Measurements from ENCODE around the gene LRRFIP1. TPM values are rescaled to one million over a fixed set of nuclear protein-coding genes. Genes with fewer than 3 reads are reported as not detected.

LRRFIP1 gene
- total RNA-seq, 4 donors from 2014 or later = 51.5 to 95.4 (median 65.6) TPM

DNA sequence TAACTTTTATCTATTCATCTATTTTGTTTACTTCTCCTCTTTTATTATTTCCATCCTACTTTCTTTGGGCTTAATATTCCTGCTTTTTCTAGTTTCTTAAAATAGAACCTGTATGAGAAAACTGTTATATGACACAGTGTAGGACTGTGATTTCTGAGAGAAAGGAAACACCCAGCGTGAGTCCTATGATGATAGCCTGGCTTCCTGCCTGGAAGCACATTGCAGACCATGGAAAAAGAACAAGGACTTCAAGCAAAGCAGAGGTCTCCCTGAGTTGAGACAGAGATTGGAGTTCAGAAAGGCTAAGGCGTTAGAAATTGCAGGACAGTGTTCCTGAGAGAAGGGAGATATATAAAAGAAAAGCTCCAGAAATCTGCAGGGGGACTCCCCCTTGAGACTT lies 178.9 kb downstream of the LRRFIP1 start:
- H3K4me3 ChIP-seq = no peak overlapping the region
- no peaks in the 10 kb centered on the region for H3K9me3 ChIP-seq
- 34% methylated on average over 2 of the region's 2 CpGs for WGBS, 2 donors
- H3K27me3 ChIP-seq = no peaks in the 10 kb centered on the region
- no peak for DNase-seq (ENCODE audit: low spot score in 2 of 2)
- no peaks in the 10 kb centered on the region for H3K36me3 ChIP-seq
- H3K27ac ChIP-seq = no peak overlapping the region
- no peak for TF ChIP-seq POLR2A (IDR thresholded peaks at IDR 0.05)
- TF ChIP-seq EP300 (IDR thresholded peaks at IDR 0.05) = no peak
- TF ChIP-seq, protein P1, sequence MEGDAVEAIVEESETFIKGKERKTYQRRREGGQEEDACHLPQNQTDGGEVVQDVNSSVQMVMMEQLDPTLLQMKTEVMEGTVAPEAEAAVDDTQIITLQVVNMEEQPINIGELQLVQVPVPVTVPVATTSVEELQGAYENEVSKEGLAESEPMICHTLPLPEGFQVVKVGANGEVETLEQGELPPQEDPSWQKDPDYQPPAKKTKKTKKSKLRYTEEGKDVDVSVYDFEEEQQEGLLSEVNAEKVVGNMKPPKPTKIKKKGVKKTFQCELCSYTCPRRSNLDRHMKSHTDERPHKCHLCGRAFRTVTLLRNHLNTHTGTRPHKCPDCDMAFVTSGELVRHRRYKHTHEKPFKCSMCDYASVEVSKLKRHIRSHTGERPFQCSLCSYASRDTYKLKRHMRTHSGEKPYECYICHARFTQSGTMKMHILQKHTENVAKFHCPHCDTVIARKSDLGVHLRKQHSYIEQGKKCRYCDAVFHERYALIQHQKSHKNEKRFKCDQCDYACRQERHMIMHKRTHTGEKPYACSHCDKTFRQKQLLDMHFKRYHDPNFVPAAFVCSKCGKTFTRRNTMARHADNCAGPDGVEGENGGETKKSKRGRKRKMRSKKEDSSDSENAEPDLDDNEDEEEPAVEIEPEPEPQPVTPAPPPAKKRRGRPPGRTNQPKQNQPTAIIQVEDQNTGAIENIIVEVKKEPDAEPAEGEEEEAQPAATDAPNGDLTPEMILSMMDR (IDR thresholded peaks at IDR 0.05) = no peak
- no peaks in the 10 kb centered on the region for H3K4me1 ChIP-seq

DNA sequence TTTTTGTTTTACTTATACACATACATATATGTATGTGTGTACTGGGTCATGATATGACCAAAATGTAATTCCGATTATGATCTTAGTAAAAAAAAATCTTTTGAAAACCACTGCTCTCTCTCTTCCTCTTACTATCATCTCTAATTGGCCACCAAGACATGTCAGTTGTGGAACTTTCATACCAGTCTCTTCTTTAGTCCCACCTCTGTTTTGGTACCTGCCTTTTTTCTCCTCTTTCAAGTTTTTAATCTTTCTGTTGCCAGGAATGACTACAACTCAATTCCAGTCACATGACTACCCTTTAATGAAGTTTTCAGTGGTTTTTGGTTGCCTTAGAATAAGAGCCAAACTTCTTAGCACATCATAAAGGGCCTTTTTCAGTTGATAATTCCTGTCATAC lies 188.2 kb downstream of the LRRFIP1 start:
- Histone ChIP-seq H3K9me3 (no peaks in the 10 kb centered on the region), H3K27me3 (no peaks in the 10 kb centered on the region), H3K36me3 (no peaks in the 10 kb centered on the region), H3K4me1 (no peaks in the 10 kb centered on the region), H3K4me3 (no peak overlapping the region), H3K27ac (no peak overlapping the region)
- no peak for TF ChIP-seq EP300 (IDR thresholded peaks at IDR 0.05)
- no peak for TF ChIP-seq POLR2A (IDR thresholded peaks at IDR 0.05)
- TF ChIP-seq, protein P1 (IDR thresholded peaks at IDR 0.05) = no peak
- 82 to 91% methylated on average over 1 of the region's 1 CpG for WGBS, 2 donors
- no peak for DNase-seq (ENCODE audit: low spot score in 2 of 2)

DNA sequence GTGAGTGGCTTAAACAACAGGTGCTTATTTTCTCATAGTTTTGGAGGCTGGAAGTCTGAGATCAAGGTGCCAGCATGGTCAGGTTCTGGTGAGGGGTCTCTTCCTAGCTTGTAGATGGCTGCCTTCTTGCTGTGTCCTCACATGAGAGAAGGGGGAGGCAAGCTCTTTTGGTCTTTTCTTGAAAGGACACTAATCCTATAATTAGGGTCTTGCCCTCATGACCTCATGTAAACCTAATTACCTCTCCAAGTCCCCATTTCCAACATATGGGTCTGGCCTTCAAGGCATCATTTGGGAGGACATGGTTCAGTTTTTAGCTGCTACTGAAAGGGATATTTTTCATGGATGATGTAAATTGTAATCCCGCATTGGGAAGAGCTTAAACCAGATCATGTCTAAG lies 189.1 kb downstream of the LRRFIP1 start:
- H3K4me1 ChIP-seq = no peaks in the 10 kb centered on the region
- TF ChIP-seq, protein P1 (IDR thresholded peaks at IDR 0.05) = no peak
- no peak for TF ChIP-seq EP300 (IDR thresholded peaks at IDR 0.05)
- TF ChIP-seq POLR2A (IDR thresholded peaks at IDR 0.05) = no peak
- H3K27ac ChIP-seq = no peak overlapping the region
- H3K9me3 ChIP-seq = no peaks in the 10 kb centered on the region
- 96 to 100% methylated on average over 1 of the region's 1 CpG for WGBS, 2 donors
- H3K27me3 ChIP-seq = no peaks in the 10 kb centered on the region
- DNase-seq (ENCODE audit: low spot score in 2 of 2) = no peak
- no peak overlapping the region for H3K4me3 ChIP-seq
- no peaks in the 10 kb centered on the region for H3K36me3 ChIP-seq

DNA sequence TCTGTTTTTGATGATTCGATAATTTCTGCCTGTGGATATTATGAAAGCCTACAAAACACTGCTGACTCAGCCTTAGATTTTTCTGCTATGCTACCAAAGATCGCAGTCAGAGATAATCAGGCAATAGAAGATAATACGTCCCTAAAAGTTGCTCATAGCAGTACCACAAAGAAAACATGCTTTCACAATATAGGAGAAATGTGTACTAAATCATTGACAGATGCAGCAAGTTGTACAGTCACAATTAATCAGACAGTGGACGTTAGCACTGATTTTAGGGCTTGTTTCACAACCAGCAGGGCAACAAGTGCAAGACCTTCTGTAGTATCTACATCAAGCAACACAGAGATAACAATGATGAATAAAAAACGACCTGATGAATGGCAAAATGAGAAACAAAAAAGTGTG lies 190.7 kb downstream of the LRRFIP1 start:
- Histone ChIP-seq H3K27ac (no peak overlapping the region), H3K36me3 (no peaks in the 10 kb centered on the region), H3K4me1 (no peaks in the 10 kb centered on the region), H3K9me3 (no peaks in the 10 kb centered on the region), H3K4me3 (no peak overlapping the region), H3K27me3 (no peaks in the 10 kb centered on the region)
- DNase-seq (ENCODE audit: low spot score in 2 of 2) = no peak
- WGBS, 2 donors = 52 to 59% methylated on average over 5 of the region's 5 CpGs
- TF ChIP-seq EP300 (IDR thresholded peaks at IDR 0.05) (no peak), POLR2A (IDR thresholded peaks at IDR 0.05) (no peak)
- TF ChIP-seq, protein P1 (IDR thresholded peaks at IDR 0.05) = no peak

DNA sequence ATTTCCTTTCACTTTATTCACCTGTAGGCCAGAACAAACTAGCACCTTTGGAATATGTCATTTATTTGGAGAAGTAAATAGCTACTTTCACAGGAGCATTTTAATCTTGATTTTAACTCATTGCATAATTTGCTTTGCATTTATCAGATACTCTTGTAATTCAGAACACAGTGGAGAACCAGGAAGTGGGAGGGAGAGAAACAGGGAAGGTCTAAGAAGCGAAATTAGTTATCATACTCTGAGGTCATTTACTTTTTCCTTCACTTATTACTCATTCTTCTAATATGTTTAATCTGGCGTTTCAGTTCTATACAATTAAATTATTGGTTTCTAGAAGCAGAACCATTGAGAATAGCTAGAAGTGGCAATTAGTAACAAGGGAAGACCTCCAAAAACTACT lies 191.8 kb downstream of the LRRFIP1 start:
- WGBS, 2 donors = 76 to 80% methylated on average over 2 of the region's 2 CpGs

More for the DNA sequence above, 191.8 kb downstream of the LRRFIP1 start:
- TF ChIP-seq EP300 (IDR thresholded peaks at IDR 0.05) = no peak
- TF ChIP-seq POLR2A (IDR thresholded peaks at IDR 0.05) = no peak
- TF ChIP-seq, protein P1 (IDR thresholded peaks at IDR 0.05) = no peak
- no peaks in the 10 kb centered on the region for H3K4me1 ChIP-seq
- no peak overlapping the region for H3K27ac ChIP-seq
- no peaks in the 10 kb centered on the region for H3K36me3 ChIP-seq
- no peak for DNase-seq (ENCODE audit: low spot score in 2 of 2)
- no peaks in the 10 kb centered on the region for H3K27me3 ChIP-seq
- H3K9me3 ChIP-seq = no peaks in the 10 kb centered on the region
- no peak overlapping the region for H3K4me3 ChIP-seq
